GM18909 (cell line): ENCODE measurements around the gene CFAP157.

ENCODE experiments used
- ATAC-seq: cut with Tn5 transposase; IDR thresholded peaks from one replicate; pipeline ENCODE4 v1.9.1; 2021; ENCODE audit warnings: mild to moderate bottlenecking; ENCODE audit not compliant: unreplicated experiment, poor library complexity

Gene CFAP157

DNA sequence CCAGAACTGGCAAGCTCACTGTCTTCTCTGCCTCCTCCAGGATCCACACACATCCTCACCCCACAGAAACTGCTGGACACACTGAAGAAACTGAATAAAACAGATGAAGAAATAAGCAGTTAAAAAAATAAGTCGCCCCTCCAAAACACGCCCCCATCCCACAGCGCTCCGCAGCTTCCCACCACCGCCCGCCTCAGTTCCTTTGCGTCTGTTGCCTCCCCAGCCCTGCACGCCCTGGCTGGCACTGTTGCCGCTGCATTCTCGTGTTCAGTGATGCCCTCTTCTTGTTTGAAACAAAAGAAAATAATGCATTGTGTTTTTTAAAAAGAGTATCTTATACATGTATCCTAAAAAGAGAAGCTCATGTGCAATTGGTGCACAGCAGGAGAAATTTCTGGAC lies 16.1 kb upstream of the CFAP157 start:
- no peak for ATAC-seq

DNA sequence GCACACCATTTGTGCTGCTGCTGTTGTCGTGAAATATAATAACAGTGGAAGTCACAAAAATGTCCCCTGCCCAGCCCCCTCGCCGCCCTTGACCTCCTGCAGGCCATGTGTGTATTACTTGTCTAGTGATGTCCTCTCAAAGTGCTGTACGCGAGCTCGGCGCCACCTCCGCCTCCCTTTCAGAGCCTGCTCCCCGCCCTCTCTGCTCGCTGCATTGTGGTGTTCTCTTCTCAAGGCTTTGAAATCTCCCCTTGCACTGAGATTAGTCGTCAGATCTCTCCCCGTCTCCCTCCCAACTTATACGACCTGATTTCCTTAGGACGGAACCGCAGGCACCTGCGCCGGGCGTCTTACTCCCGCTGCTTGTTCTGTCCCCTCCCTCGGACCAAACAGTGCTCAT lies 14.7 kb upstream of the CFAP157 start:
- no peak for ATAC-seq

DNA sequence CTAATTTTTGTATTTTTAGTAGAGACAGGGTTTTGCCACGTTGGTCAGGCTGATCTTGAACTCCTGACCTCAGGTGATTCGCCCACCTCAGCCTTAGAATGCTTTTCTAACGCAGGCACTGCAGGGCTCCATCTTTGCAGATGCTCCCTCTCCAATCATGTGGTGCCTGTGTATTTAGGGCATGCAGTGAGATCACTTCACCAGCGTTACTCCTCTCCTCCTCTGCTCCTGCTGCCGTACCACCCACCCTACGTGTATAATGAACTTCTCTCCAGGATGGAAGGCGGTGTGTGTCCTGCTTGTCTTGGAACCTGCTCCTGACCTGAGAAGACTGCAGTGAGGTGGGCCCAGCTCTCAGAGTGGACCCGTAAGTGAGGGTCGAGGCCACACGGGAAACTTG lies 13.6 kb upstream of the CFAP157 start:
- no peak for ATAC-seq

DNA sequence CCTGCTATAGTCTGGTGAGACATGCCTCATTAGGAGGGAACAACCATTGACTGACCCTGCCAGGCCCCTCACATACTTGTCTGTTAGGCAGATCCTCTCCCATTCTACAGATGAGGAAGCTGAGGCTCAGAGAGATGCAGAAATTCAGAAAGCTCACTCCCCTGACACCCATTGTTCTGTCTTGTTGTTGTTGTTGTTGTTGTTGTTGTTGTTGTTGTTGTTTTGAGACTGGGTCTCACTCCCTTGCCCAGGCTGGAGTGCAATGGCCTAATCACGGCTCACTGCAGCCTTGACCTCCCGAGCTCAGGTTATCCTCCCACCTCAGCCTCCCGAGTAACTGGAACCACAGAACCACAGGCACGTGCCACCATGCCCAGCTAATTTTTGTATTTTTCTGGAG lies 13.1 kb upstream of the CFAP157 start:
- ATAC-seq = no peak

DNA sequence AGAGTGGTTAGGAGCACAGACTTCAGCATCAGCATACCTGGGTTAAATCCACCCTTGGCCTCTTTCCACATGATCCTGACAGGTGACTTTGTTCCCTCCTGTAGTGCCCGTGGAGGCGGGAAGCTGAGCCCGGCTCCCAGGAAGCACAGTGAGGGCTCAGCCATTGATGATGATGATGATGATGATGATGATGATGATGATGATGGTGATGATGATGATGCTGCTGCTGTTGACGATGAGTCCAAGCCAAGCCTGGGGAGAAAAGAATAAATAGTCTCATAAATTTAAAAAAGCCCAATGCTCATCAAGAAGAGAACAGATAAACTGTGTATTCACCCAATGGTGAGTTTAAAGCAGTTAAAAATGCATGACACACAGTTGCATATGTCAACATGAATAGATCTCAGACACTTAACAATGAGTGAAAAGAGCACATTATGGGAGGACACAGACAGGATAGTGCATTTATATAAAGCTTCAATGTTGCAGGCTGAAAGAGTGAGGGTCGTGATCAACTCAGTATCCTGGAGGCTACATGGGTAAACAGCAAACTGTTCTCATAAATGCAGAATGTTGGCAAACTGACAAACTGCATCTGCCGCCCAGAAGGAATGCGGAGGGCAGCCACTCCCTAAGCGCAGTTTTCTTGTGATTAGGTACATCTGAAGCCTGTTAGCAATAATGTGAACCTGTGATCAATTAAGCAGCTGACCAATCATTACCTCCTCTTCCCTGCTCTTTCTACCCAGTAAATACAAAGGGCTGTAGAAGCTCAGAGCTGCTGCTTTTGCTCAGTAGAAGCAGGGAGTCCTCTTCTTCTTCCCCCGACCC lies 11.7 kb upstream of the CFAP157 start:
- ATAC-seq = no peak

DNA sequence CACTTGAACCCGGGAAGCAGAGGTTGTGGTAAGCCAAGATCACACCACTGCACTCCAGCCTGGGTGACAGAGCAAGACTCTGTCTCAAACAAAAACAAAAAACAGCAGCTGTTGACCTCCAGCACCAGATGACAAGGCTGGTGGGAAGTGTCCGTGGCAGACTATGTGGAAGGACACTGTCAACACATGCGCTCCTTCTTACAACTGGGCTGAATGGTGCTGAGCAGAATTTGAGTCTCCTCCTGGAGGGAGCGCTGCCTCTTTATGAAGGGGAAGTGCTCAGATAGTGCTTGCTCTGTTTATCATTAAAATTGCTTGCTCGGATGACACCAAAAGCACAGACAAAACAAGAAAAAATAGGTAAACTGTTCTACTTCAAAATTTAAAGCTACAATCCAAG lies 9.2 kb upstream of the CFAP157 start:
- ATAC-seq = no peak

GRCh38 chr9:127698386-127698785 lies 8.4 kb upstream of the CFAP157 start:
- ATAC-seq = no peak

DNA sequence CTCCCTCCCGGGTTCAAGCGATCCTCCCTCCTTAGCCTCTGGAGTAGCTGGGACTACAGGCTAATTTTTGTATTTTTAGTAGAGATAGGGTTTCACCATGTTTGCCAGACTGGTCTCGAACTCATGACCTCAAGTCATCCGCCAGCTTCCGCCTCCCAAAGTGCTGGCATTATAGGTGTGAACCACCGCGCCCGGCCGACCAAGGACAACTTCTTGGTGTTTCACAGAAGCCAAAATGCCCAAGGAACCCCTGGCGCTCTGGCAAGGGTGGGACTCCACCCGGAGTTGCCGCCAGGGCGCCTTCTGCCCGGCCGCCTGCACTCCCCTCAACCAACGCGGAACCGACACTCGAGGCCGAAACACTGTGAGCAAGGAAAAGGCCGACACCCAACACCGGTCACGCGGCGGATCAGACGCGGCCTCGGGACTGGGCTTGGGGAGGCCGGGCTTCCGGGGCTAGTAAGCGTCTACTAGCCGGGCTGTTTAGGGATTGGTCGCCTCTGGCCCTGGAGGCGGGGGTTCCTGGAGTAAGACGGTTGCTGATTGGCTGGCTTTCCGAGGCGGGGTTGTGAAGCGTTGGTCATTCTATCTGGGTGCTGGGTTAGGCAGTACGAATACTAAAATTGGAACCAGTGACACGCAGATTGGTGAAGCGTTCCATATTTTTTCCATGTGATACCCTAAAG lies 7.7 kb upstream of the CFAP157 start:
- ATAC-seq = peak; percentile 81

DNA sequence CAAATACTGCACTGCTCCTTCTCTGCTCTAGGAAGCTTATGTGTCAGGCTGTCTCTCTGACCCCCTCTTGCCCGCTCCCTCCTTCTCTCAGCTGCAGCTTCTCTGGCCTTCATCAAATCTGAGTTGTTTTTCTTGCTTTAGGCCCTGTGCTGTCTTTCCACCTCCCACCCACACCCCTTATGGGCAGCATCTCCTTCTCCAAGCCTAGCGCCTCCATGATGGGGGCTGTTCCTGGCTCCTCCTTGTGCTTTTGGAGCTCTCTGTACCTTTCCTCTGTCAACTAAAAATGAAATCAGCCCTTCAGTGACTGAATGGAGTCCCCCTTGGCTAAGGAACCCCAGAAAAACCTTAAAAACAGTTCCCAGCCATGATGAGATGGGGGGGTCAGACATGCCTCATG lies 6.6 kb upstream of the CFAP157 start:
- ATAC-seq = no peak

DNA sequence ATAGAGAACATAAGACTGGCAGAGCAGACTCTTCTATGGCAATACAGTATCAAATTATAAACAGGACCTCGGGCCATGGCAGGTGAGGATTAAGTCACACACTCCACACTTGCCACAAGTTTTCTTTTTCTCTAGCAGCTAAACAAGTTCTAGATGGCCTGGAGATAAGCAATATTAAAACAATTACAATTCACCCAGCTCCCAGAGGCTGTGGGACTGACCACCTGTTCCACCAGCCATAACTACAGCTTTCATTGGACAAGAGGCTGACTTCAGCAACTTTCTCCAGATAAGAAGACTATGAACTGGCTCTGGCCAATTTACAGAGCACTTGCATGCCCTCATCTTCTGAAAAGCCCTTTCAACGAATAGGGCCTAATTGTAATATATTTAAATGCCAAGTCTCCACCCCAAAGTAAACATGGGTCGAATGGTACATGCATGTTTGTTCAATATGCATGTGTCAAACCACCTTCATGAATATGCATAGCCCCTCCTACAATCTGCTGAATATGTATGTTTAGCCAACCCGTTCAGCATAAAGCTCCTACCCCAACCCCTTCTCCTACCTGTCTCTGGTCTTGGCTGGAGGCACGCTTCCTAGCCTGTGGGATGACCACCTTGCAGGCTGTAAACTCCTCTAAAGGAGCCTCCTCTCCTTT lies 6.1 kb upstream of the CFAP157 start:
- ATAC-seq = no peak

DNA sequence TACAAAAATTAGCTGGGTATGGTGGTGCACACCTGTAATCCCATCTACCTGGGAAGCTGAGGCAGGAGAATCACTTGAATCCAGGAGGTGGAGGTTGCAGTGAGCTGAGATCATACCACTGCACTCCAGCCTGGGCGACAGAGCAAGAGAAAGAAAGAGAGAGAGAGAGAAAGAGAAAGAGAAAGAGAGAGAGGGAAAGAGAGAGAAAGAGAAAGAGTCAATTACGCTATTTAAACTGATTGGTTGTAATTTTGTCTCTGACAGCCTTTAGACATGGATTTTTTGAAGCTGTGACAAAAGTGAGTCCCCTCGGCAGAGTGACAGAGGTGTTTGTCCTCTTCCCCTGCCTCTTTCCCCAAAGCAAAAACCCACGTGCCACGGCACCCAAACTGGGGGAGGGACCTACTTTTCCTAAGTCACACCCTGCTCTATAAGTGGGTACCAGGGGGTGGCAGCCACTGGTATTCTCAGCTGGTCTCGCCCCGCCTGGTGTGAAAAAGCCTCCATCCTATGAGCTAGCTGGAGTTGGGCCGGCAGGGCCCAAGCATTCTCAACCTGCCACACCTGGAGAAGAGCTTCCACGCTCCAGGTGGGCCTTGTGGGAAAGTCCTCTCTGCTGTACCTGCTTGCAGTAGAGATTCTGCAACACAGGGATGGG lies 3.4 kb upstream of the CFAP157 start:
- no peak for ATAC-seq

GRCh38 chr9:127705577-127706379 lies 1.0 kb upstream of the CFAP157 start:
- no peak for ATAC-seq

GRCh38 chr9:127707766-127708165 lies 978 bp downstream of the CFAP157 start:
- no peak for ATAC-seq

DNA sequence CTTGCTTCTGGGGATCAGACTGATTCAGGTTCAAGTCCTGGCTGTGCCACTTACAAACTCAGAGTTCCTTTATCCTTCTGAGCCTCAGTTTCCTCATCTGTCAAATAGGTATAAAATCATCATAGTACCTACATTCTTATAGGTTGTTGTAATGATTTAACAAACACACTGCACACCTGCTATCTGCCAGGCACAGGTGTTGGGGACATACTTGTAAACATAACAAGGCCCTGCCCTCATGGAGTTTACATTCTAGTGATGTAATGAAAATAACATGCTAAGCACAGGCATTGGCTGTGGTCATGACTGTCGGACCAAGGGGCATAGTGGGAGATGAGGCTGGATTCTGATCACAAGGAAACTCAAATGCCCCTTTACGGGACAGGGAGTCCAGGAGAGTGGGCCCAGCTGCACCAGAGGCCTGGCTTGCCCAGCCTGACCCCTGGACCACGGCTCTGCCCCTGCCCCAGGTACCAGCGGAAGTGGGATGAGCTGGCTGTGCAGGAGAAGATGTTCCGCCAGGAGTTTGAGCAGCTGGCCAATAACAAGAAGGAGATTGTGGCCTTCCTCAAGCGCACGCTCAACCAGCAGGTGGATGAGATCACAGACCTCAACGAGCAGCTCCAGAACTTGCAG lies 2.3 kb downstream of the CFAP157 start:
- no peak for ATAC-seq

GRCh38 chr9:127710204-127710783 lies 3.5 kb downstream of the CFAP157 start:
- no peak for ATAC-seq

- ATAC-seq = no peak
Measured at GRCh38 chr9:127711226-127711701, 4.5 kb downstream of the CFAP157 start.

DNA sequence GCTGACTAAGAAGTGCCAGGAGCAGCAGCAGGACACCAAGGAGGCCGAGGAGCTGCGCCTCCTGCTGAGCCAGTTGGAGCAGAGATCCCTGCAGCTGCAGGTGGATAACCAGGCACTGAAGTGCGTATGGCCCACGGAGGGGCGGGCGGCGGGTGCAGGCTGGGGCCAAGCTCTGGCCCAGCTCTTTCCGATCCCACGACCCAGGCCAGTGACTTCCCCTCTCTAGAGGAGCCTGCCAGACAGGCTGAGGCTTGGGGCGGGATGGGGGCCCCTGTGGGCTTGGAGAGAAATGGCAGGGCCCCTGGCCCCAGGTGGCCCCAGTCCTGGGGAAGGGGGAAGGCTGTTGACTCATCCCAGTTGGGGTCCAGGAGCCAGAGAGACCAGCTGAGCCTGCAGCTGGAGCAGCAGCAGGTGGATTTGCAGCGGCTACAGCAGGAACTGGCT lies 5.1 kb downstream of the CFAP157 start:
- no peak for ATAC-seq

GRCh38 chr9:127712371-127712770 lies 5.6 kb downstream of the CFAP157 start:
- no peak for ATAC-seq

GRCh38 chr9:127712867-127713266 lies 6.1 kb downstream of the CFAP157 start:
- ATAC-seq = no peak
